ENCODE measurements around the gene SDHA.

GRCh38 chr5:182126-182525 is 36.0 kb upstream of the SDHA start:
- no peak for TF ChIP-seq CTCF (IDR thresholded peaks at IDR 0.05 in 8 of 11, conservative IDR thresholded peaks at IDR 0.05 in 3 of 11)
- no peak for TF ChIP-seq POLR2A (IDR thresholded peaks at IDR 0.05)
